ENCODE data around the gene ACVR1C. TPM values are rescaled to one million over a fixed set of nuclear protein-coding genes. Genes with fewer than 3 reads are reported as not detected.

ACVR1C gene
- total and polyA plus RNA-seq, 3 donors from 2014 or later = 0.47 to 2.3 (median 1.4) TPM

GRCh38 chr2:157661776-157662175 is 33.1 kb upstream of the ACVR1C start:
- Histone ChIP-seq H3K4me3 (no peak overlapping the region), H3K27ac (no peak overlapping the region), H3K9me3 (no peaks in the 10 kb centered on the region), H3K27me3 (no peaks in the 10 kb centered on the region), H3K36me3 (ENCODE audit: low read depth, missing control alignments) (no peaks in the 10 kb centered on the region), H3K4me1 (peaks cover 34% of the 10 kb centered on the region)
- TF ChIP-seq POLR2A (IDR thresholded peaks at IDR 0.05) = no peak
- no peak for TF ChIP-seq CTCF (IDR thresholded peaks at IDR 0.05)
- intact Hi-C loops (cut with DNase I; ENCODE audit: low total_unique reads) = no loop called here
- DNase-seq = no peak
- WGBS, 2 donors = 69 to 83% methylated on average over 4 of the region's 4 CpGs

- TF ChIP-seq POLR2A (IDR thresholded peaks at IDR 0.05) (no peak), CTCF (IDR thresholded peaks at IDR 0.05) (no peak)
- no peaks in the 10 kb centered on the region for H3K36me3 ChIP-seq (ENCODE audit: low read depth, missing control alignments)
- H3K27ac ChIP-seq = peak overlapping the region; percentile 53 to 81
- no peak overlapping the region for H3K4me3 ChIP-seq
- H3K4me1 ChIP-seq = peaks cover 19% of the 10 kb centered on the region
- H3K9me3 ChIP-seq = no peaks in the 10 kb centered on the region
- intact Hi-C loops (cut with DNase I; ENCODE audit: low total_unique reads) = no loop called here
- DNase-seq = no peak
- WGBS, 2 donors = 42 to 43% methylated on average over 1 of the region's 1 CpG
- H3K27me3 ChIP-seq = no peaks in the 10 kb centered on the region
Measured at GRCh38 chr2:157657858-157658257, 29.2 kb upstream of the ACVR1C start.

- TF ChIP-seq CTCF (IDR thresholded peaks at IDR 0.05) (no peak), POLR2A (IDR thresholded peaks at IDR 0.05) (no peak)
- no peak overlapping the region for H3K4me3 ChIP-seq
- WGBS, 2 donors = 67 to 85% methylated on average over 4 of the region's 4 CpGs
- intact Hi-C loops (cut with DNase I; ENCODE audit: low total_unique reads) = no loop called here
- peaks cover 13% of the 10 kb centered on the region for H3K4me1 ChIP-seq
- no peaks in the 10 kb centered on the region for H3K27me3 ChIP-seq
- DNase-seq = no peak
- H3K9me3 ChIP-seq = no peaks in the 10 kb centered on the region
- peak overlapping the region; percentile 48 to 81 for H3K27ac ChIP-seq
- H3K36me3 ChIP-seq (ENCODE audit: low read depth, missing control alignments) = no peaks in the 10 kb centered on the region
Measured at GRCh38 chr2:157657101-157657500, 28.4 kb upstream of the ACVR1C start.

GRCh38 chr2:157644776-157645175 is 16.1 kb upstream of the ACVR1C start:
- DNase-seq = no peak
- H3K4me3 ChIP-seq = no peak overlapping the region

More at GRCh38 chr2:157644776-157645175, 16.1 kb upstream of the ACVR1C start:
- Histone ChIP-seq H3K9me3 (no peaks in the 10 kb centered on the region), H3K4me1 (no peaks in the 10 kb centered on the region), H3K27me3 (no peaks in the 10 kb centered on the region), H3K36me3 (ENCODE audit: low read depth, missing control alignments) (no peaks in the 10 kb centered on the region), H3K27ac (no peak overlapping the region)
- TF ChIP-seq POLR2A (IDR thresholded peaks at IDR 0.05) (no peak), CTCF (IDR thresholded peaks at IDR 0.05) (no peak)
- intact Hi-C loops (cut with DNase I; ENCODE audit: low total_unique reads) = no loop called here

Data from testis (tissue), 3 donors.